NCI-H146 treated with DMSO at 0.1 percent for 48 hours (cell line): ENCODE measurements around the gene GTF2E1.
A peak's percentile ranks its signal among the peaks of the same experiment; 100 is the strongest.
"Not testable (repeated sequence)": the region's sequence is repeated elsewhere in the genome, so short reads cannot be mapped to it uniquely, and the experiment has no call there.

Source experiments
- DNase-seq: peaks from one replicate; lab custom pipeline; 2025; ENCODE audit not compliant: unreplicated experiment; lab: John Stamatoyannopoulos, UW

Gene GTF2E1

GRCh38 chr3:120752865-120753264, 10.3 kb downstream of the GTF2E1 start:
- no peak for DNase-seq

GRCh38 chr3:120753810-120754209, 11.3 kb downstream of the GTF2E1 start:
- DNase-seq: no peak

GRCh38 chr3:120756061-120756460, 13.5 kb downstream of the GTF2E1 start:
- DNase-seq: no peak

- DNase-seq: not testable (repeated sequence)
Observed at GRCh38 chr3:120758551-120758950, 16.0 kb downstream of the GTF2E1 start.

- no peak for DNase-seq
Observed at GRCh38 chr3:120762615-120763014, 20.1 kb downstream of the GTF2E1 start.

GRCh38 chr3:120763601-120764000, 21.1 kb downstream of the GTF2E1 start:
- DNase-seq: no peak

- DNase-seq: no peak
Observed at GRCh38 chr3:120764206-120764605, 21.7 kb downstream of the GTF2E1 start.

- no peak for DNase-seq
Observed at GRCh38 chr3:120765830-120766493, 23.4 kb downstream of the GTF2E1 start.

- DNase-seq: no peak
Observed at GRCh38 chr3:120766576-120766975, 24.0 kb downstream of the GTF2E1 start.

- no peak for DNase-seq
Observed at GRCh38 chr3:120767106-120767505, 24.6 kb downstream of the GTF2E1 start.

- DNase-seq: no peak
Observed at GRCh38 chr3:120769436-120769835, 26.9 kb downstream of the GTF2E1 start.

- DNase-seq: no peak
Observed at GRCh38 chr3:120770891-120771290, 28.3 kb downstream of the GTF2E1 start.

- no peak for DNase-seq
Observed at GRCh38 chr3:120772081-120772480, 29.5 kb downstream of the GTF2E1 start.

- DNase-seq: no peak
Observed at GRCh38 chr3:120773932-120774331, 31.4 kb downstream of the GTF2E1 start.

GRCh38 chr3:120775411-120775810, 32.9 kb downstream of the GTF2E1 start:
- DNase-seq: no peak

GRCh38 chr3:120778776-120779175, 36.2 kb downstream of the GTF2E1 start:
- no peak for DNase-seq

- no peak for DNase-seq
Observed at GRCh38 chr3:120780977-120781376, 38.4 kb downstream of the GTF2E1 start.

- not testable (repeated sequence) for DNase-seq
Observed at GRCh38 chr3:120785832-120786231, 43.3 kb downstream of the GTF2E1 start.

- no peak for DNase-seq
Observed at GRCh38 chr3:120791010-120791409, 48.5 kb downstream of the GTF2E1 start.

GRCh38 chr3:120791913-120792312, 49.4 kb downstream of the GTF2E1 start:
- DNase-seq: no peak

GRCh38 chr3:120793601-120794000, 51.1 kb downstream of the GTF2E1 start:
- DNase-seq: no peak

- peak; percentile 46 for DNase-seq
Observed at GRCh38 chr3:120795017-120795648, 52.6 kb downstream of the GTF2E1 start.

- peak; percentile 8 for DNase-seq
Observed at GRCh38 chr3:120795959-120796358, 53.4 kb downstream of the GTF2E1 start.
